HCT116 (cell line): ENCODE data around the gene BABAM2.

Experiments
- EGR1 ChIP-seq: IDR thresholded peaks from 2 replicates; pipeline ENCODE4 v1.6.1; 2012; ENCODE audit warnings: low read depth
- EZH2phosphoT487 ChIP-seq: fragments of 200-600 bp; IDR thresholded peaks from 2 replicates; pipeline ENCODE4 v1.6.1; 2018; ENCODE audit warnings: antibody characterized with exemption, borderline replicate concordance
- POLR2A ChIP-seq: IDR thresholded peaks from 2 replicates; pipeline ENCODE4 v1.7.0; 2011; ENCODE audit warnings: borderline replicate concordance; ENCODE audit not compliant: insufficient read depth, insufficient read length; ENCODE audit errors: extremely low read depth
- POLR2AphosphoS5 ChIP-seq: IDR thresholded peaks from 2 replicates; pipeline ENCODE4 v1.6.1; 2011; ENCODE audit warnings: mild to moderate bottlenecking, low read depth, low read length, moderate library complexity
- RAD21 ChIP-seq: IDR thresholded peaks from 2 replicates; pipeline ENCODE4 v1.6.1; 2012; ENCODE audit warnings: low read depth, mild to moderate bottlenecking
- TF ChIP-seq, protein P1 (sequence below), 3 experiments: fragments of 200-600 bp in 1 of 3; sonication (generic) in 1 of 3; IDR thresholded peaks in 2 of 3; conservative IDR thresholded peaks in 1 of 3; 2 replicates each; pipeline ENCODE4 v1.5.1; 2012 to 2017; ENCODE audit warnings: low read depth in 2 of 3, low read length in 2 of 3, antibody characterized with exemption in 1 of 3, borderline replicate concordance in 1 of 3, control low read depth in 1 of 3, mild to moderate bottlenecking in 1 of 3, mixed read lengths in 1 of 3, mixed run types in 1 of 3, moderate library complexity in 1 of 3; ENCODE audit not compliant: insufficient read depth in 1 of 3
- TF ChIP-seq, protein P2 (sequence below): IDR thresholded peaks from 2 replicates; pipeline ENCODE4 v1.6.1; 2012

DNA sequence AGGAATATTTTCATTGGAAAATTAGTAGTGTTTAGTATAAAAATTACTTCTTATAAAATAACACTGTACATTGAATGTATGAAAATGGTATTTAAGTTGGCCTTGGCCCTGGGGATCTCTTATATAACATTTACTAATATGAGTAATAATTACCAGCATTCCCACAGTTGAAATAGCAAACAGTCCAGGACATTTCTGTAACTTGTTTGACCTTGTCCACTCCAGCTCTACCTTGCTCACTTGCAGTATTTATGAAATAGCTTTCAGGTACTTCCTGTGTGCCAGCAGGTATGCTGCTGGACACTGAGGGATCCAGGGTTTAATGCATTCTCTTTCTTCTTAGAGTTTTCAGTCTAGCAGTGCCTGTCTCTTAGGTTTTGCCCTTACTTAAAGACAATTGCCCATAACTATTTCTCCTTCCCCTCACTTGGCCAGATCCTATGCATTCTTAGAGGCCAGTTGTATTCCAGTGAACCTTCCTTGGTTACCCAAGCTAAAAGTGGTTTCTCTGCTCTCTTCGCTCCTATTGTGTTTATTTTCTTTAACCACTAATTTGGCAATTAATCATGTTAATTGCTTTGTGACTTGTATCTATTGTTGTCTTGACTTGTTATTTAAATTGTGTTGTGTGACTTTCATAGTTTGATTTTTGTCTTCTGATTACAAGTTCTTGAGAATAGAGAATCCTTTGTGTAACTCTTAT lies 25.9 kb downstream of the BABAM2 start:
- TF ChIP-seq, protein P1, sequence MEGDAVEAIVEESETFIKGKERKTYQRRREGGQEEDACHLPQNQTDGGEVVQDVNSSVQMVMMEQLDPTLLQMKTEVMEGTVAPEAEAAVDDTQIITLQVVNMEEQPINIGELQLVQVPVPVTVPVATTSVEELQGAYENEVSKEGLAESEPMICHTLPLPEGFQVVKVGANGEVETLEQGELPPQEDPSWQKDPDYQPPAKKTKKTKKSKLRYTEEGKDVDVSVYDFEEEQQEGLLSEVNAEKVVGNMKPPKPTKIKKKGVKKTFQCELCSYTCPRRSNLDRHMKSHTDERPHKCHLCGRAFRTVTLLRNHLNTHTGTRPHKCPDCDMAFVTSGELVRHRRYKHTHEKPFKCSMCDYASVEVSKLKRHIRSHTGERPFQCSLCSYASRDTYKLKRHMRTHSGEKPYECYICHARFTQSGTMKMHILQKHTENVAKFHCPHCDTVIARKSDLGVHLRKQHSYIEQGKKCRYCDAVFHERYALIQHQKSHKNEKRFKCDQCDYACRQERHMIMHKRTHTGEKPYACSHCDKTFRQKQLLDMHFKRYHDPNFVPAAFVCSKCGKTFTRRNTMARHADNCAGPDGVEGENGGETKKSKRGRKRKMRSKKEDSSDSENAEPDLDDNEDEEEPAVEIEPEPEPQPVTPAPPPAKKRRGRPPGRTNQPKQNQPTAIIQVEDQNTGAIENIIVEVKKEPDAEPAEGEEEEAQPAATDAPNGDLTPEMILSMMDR (IDR thresholded peaks at IDR 0.05 in 2 of 3, conservative IDR thresholded peaks at IDR 0.05 in 1 of 3; ENCODE audit: borderline replicate concordance in 1 of 3, insufficient read depth in 1 of 3, low read depth in 2 of 3, low read length in 2 of 3): no peak
- TF ChIP-seq POLR2A (no peak), POLR2AphosphoS5 (no peak), EZH2phosphoT487 (no peak), RAD21 (no peak), EGR1 (no peak)
- TF ChIP-seq, protein P2, sequence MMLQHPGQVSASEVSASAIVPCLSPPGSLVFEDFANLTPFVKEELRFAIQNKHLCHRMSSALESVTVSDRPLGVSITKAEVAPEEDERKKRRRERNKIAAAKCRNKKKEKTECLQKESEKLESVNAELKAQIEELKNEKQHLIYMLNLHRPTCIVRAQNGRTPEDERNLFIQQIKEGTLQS: no peak
